H1 (cell line): ENCODE results near the gene HDAC9. TPM values are rescaled to one million over a fixed set of nuclear protein-coding genes. Genes with fewer than 3 reads are reported as not detected.

Experiments used
- CTCF ChIA-PET: fragments of 300-600 bp; sonication (Branson Sonifier 250); formaldehyde crosslinking; loops from one replicate; lab custom pipeline; 2021; ENCODE audit not compliant: partially characterized antibody; lab: Charles Lee
- POLR2A ChIA-PET: fragments of 300-600 bp; sonication (Branson Sonifier 250); formaldehyde crosslinking; loops from one replicate; lab custom pipeline; 2021; ENCODE audit warnings: inconsistent platforms; ENCODE audit not compliant: partially characterized antibody; lab: Charles Lee
- DNase-seq, 2 experiments: peaks; one replicate each; pipeline versions ENCODE4 v3.0.0 to v3.0.0-alpha.2; 2010 to 2022; ENCODE audit warnings: low spot score in 2 of 2, low read depth in 1 of 2, mixed read lengths in 1 of 2
- FAIRE-seq: peaks from 2 replicates; lab custom pipeline; 2011; peaks lifted over from hg19 to GRCh38; lab: Jason Lieb, UNC
- H2AFZ ChIP-seq: 2 replicates; pipeline ENCODE4 v1.8.1; 2012; ENCODE audit warnings: low read length, inconsistent platforms
- H2AK5ac ChIP-seq: 2 replicates; pipeline ENCODE4 v1.6.1; 2013; ENCODE audit warnings: low read depth, low read length
- H2BK120ac ChIP-seq: replicated peaks from 2 replicates; pipeline ENCODE3; 2013; ENCODE audit warnings: low read depth, low read length, inconsistent platforms
- H2BK12ac ChIP-seq: 2 replicates; pipeline ENCODE4 v1.6.1; 2013; ENCODE audit warnings: low read depth, low read length
- H2BK15ac ChIP-seq: 2 replicates; pipeline ENCODE4 v1.6.1; 2013; ENCODE audit warnings: low read length
- H2BK20ac ChIP-seq: 2 replicates; pipeline ENCODE4 v1.6.1; 2013; ENCODE audit warnings: low read length
- H2BK5ac ChIP-seq: 2 replicates; pipeline ENCODE4 v1.6.1; 2013; ENCODE audit warnings: low read depth, low read length
- H3K14ac ChIP-seq: 2 replicates; pipeline ENCODE4 v1.6.1; 2013; ENCODE audit warnings: inconsistent platforms; ENCODE audit not compliant: insufficient read length
- H3K18ac ChIP-seq: 2 replicates; pipeline ENCODE4 v1.6.1; 2013; ENCODE audit warnings: low read length; ENCODE audit errors: extremely low read depth
- H3K23ac ChIP-seq: 2 replicates; pipeline ENCODE4 v1.6.1; 2013; ENCODE audit warnings: inconsistent platforms; ENCODE audit not compliant: insufficient read length
- H3K23me2 ChIP-seq: 2 replicates; pipeline ENCODE4 v1.6.1; 2013; ENCODE audit warnings: low read depth, low read length
- H3K27ac ChIP-seq: 2 replicates; pipeline ENCODE4 v1.6.1; 2011; ENCODE audit warnings: low read depth, low read length, inconsistent platforms
- H3K27me3 ChIP-seq, 4 experiments: replicated peaks in 1 of 4; 1 replicate in 1 of 4; 2 replicates in 3 of 4; pipeline versions ENCODE4 v1.6.1 to v1.8.1; 2011 to 2013; ENCODE audit warnings: low read length in 3 of 4, mild to moderate bottlenecking in 3 of 4, inconsistent platforms in 2 of 4, mixed read lengths in 2 of 4, moderate library complexity in 1 of 4; ENCODE audit not compliant: control insufficient read depth in 3 of 4, insufficient read depth in 3 of 4; ENCODE audit errors: extremely low read depth in 1 of 4
- H3K36me3 ChIP-seq, 4 experiments: 2 replicates each; pipeline versions ENCODE4 v1.6.1 to v1.8.1; 2011 to 2013; ENCODE audit warnings: mild to moderate bottlenecking in 4 of 4, low read length in 3 of 4, moderate library complexity in 2 of 4, control low read depth in 1 of 4, inconsistent platforms in 1 of 4; ENCODE audit not compliant: insufficient read depth in 4 of 4, control insufficient read depth in 2 of 4
- H3K4ac ChIP-seq: replicated peaks from 2 replicates; pipeline ENCODE3; 2013; ENCODE audit warnings: low read length, low read depth, mixed read lengths, inconsistent platforms; ENCODE audit not compliant: insufficient read length
- H3K4me1 ChIP-seq, 4 experiments: replicated peaks in 1 of 4; 1 replicate in 1 of 4; 2 replicates in 3 of 4; pipeline versions ENCODE4 v1.6.1 to v1.8.1; 2011 to 2013; ENCODE audit warnings: low read length in 3 of 4, inconsistent platforms in 2 of 4, mixed read lengths in 1 of 4; ENCODE audit not compliant: insufficient read depth in 4 of 4, control insufficient read depth in 3 of 4
- H3K4me2 ChIP-seq, 2 experiments: 2 replicates each; pipeline versions ENCODE4 v1.6.1 to v1.8.1; 2011 to 2013; ENCODE audit warnings: low read depth in 2 of 2, low read length in 2 of 2, control low read depth in 1 of 2, inconsistent platforms in 1 of 2, mild to moderate bottlenecking in 1 of 2; ENCODE audit not compliant: insufficient read depth in 1 of 2
- H3K4me3 ChIP-seq, 4 experiments: fragments of 200-600, 300-600 bp in 1 of 4; sonication (generic), shearing (Covaris generic), sonication (Bioruptor Twin) in 1 of 4; 2 replicates each; pipeline versions ENCODE4 v1.5.1 to v1.8.1; 2011 to 2016; ENCODE audit warnings: low read length in 4 of 4, low read depth in 3 of 4, control low read depth in 2 of 4, inconsistent platforms in 2 of 4, mild to moderate bottlenecking in 2 of 4, mixed read lengths in 1 of 4, moderate library complexity in 1 of 4; ENCODE audit not compliant: insufficient read depth in 2 of 4; ENCODE audit errors: extremely low read depth in 1 of 4
- H3K56ac ChIP-seq: replicated peaks from 2 replicates; pipeline ENCODE3; 2013; ENCODE audit warnings: low read depth, mild to moderate bottlenecking, mixed read lengths, low read length, inconsistent platforms; ENCODE audit not compliant: insufficient read length
- H3K79me1 ChIP-seq: 2 replicates; pipeline ENCODE4 v1.6.1; 2013; ENCODE audit warnings: low read depth, low read length, control low read depth
- H3K79me2 ChIP-seq, 2 experiments: 2 replicates each; pipeline versions ENCODE4 v1.6.1 to v1.8.1; 2012 to 2013; ENCODE audit warnings: low read length in 2 of 2, mild to moderate bottlenecking in 2 of 2, inconsistent platforms in 1 of 2; ENCODE audit not compliant: insufficient read depth in 2 of 2, control insufficient read depth in 1 of 2
- H3K9ac ChIP-seq, 4 experiments: replicated peaks in 1 of 4; 1 replicate in 1 of 4; 2 replicates in 3 of 4; pipeline versions ENCODE4 v1.6.1 to v1.8.1; 2011 to 2013; ENCODE audit warnings: low read depth in 3 of 4, low read length in 3 of 4, control low read depth in 2 of 4, mild to moderate bottlenecking in 2 of 4, moderate library complexity in 2 of 4, inconsistent platforms in 1 of 4; ENCODE audit errors: extremely low read depth in 1 of 4
- H3K9me3 ChIP-seq, 2 experiments: 2 replicates each; pipeline versions ENCODE4 v1.6.1 to v1.8.1; 2012 to 2013; ENCODE audit warnings: mild to moderate bottlenecking in 2 of 2, moderate library complexity in 2 of 2, control low read depth in 1 of 2, inconsistent platforms in 1 of 2, low read depth in 1 of 2, low read length in 1 of 2, mixed read lengths in 1 of 2; ENCODE audit not compliant: insufficient read depth in 2 of 2
- H4K20me1 ChIP-seq, 2 experiments: replicated peaks in 1 of 2; 2 replicates each; pipeline versions ENCODE3 to v1.8.1; 2011 to 2013; ENCODE audit warnings: inconsistent platforms in 2 of 2, low read length in 2 of 2, mild to moderate bottlenecking in 1 of 2; ENCODE audit not compliant: insufficient read depth in 2 of 2, control insufficient read depth in 1 of 2
- H4K5ac ChIP-seq: 2 replicates; pipeline ENCODE4 v1.6.1; 2013; ENCODE audit warnings: low read length, low read depth, mixed read lengths, inconsistent platforms; ENCODE audit not compliant: insufficient read length
- H4K8ac ChIP-seq: 2 replicates; pipeline ENCODE4 v1.8.0; 2013; ENCODE audit warnings: mild to moderate bottlenecking, moderate library complexity, low read length, inconsistent platforms; ENCODE audit not compliant: insufficient read depth; ENCODE audit errors: extremely low read depth
- H4K91ac ChIP-seq: replicated peaks from 2 replicates; pipeline ENCODE3; 2013; ENCODE audit warnings: low read length, mixed read lengths, inconsistent platforms; ENCODE audit not compliant: insufficient read length
- E2F6 ChIP-seq: IDR thresholded peaks from 2 replicates; pipeline ENCODE4 v1.6.1; 2012; ENCODE audit warnings: inconsistent platforms
- EP300 ChIP-seq, 2 experiments: IDR thresholded peaks; 1 replicate in 1 of 2; 2 replicates in 1 of 2; pipeline ENCODE4 v1.6.1; 2011 to 2012; ENCODE audit warnings: low read depth in 2 of 2, low read length in 2 of 2, mild to moderate bottlenecking in 2 of 2, borderline replicate concordance in 1 of 2, inconsistent platforms in 1 of 2, moderate library complexity in 1 of 2
- HDAC6 ChIP-seq: IDR thresholded peaks from one replicate; pipeline ENCODE4 v1.7.1; 2012; ENCODE audit warnings: low read depth, mild to moderate bottlenecking, inconsistent platforms, low read length, moderate library complexity
- POLR2AphosphoS5 ChIP-seq: IDR thresholded peaks from 2 replicates; pipeline ENCODE4 v1.6.1; 2011; ENCODE audit warnings: low read depth, low read length
- RNF2 ChIP-seq: fragments of 200-900, 300-1000 bp; sonication (generic); IDR thresholded peaks from 2 replicates; pipeline ENCODE4 v1.7.1; 2016; ENCODE audit warnings: borderline replicate concordance, low read depth, mild to moderate bottlenecking, antibody characterized with exemption, low read length; ENCODE audit not compliant: poor library complexity, severe bottlenecking; ENCODE audit errors: missing control alignments
- SAP30 ChIP-seq: fragments of 300-600 bp; sonication (generic); IDR thresholded peaks from 2 replicates; pipeline ENCODE4 v1.7.1; 2012; ENCODE audit warnings: low read length, moderate library complexity, mild to moderate bottlenecking, inconsistent platforms; ENCODE audit not compliant: insufficient read depth, insufficient replicate concordance
- SIN3A ChIP-seq, 2 experiments: IDR thresholded peaks in 1 of 2; conservative IDR thresholded peaks in 1 of 2; 2 replicates each; pipeline ENCODE4 v1.6.1; 2011 to 2012; ENCODE audit warnings: low read length in 2 of 2, improper control_type of control experiment in 1 of 2, low read depth in 1 of 2, mild to moderate bottlenecking in 1 of 2
- WGBS, 2 experiments: shearing (Covaris generic) in 1 of 2; methylation state at CpG; one replicate each; pipeline versions ENCODE4 v1.1.6 to v1.1.7; 2013 to 2015; ENCODE audit warnings: low lambda C conversion rate in 2 of 2, mixed read lengths in 2 of 2, inconsistent platforms in 1 of 2, low coverage in 1 of 2, missing lambda C conversion rate in 1 of 2; ENCODE audit not compliant: insufficient replicate concordance in 2 of 2, insufficient coverage in 1 of 2, insufficient read length in 1 of 2; ENCODE audit errors: extremely low coverage in 1 of 2, missing lambda C conversion rate in 1 of 2; 5-methylcytosine and 5-hydroxymethylcytosine counted together
- polyA plus RNA-seq, 7 experiments: library from polyadenylated mRNA; depleted of rRNA in 3 of 7; stranded (reverse) in 5 of 7; unstranded in 2 of 7; fragments of >200 nt in 5 of 7; fragments of 200-250 nt in 2 of 7; gene quantifications; 1 replicate in 5 of 7; 2 replicates in 1 of 7; 4 replicates in 1 of 7; pipeline versions ENCODE4 v1.2.1 to v1.2.3, GENCODE V29; 2011 to 2013; ENCODE audit warnings: missing spikeins in 2 of 7, mixed read lengths in 2 of 7
- total RNA-seq: library from RNA; stranded (reverse); fragmentation: NEBNext Ultra II Directional; extraction: Animal tissue kit (Norgen Biotek cat#: 25700); gene quantifications from 2 replicates; pipeline ENCODE4 v1.2.1, GENCODE V29; 2021

HDAC9 gene
- total and polyA plus RNA-seq, 2 of the 8 experiments (the other 6 are each of a cell fraction or from before 2014, with no cell fraction given): 9.5 to 13.1 TPM

GRCh38 chr7:18941207-18941606 lies 445.7 kb downstream of the HDAC9 start:
- no peak overlapping the region for H3K9ac ChIP-seq
- no peaks in the 10 kb centered on the region for H3K27me3 ChIP-seq
- H2BK12ac ChIP-seq: no peak overlapping the region
- no peak overlapping the region for H4K8ac ChIP-seq
- H2AFZ ChIP-seq: no peak overlapping the region
- H2AK5ac ChIP-seq: no peak overlapping the region
- H3K36me3 ChIP-seq: no peaks in the 10 kb centered on the region
- H3K9me3 ChIP-seq: no peaks in the 10 kb centered on the region
- no peaks in the 10 kb centered on the region for H4K20me1 ChIP-seq
- no peaks in the 10 kb centered on the region for H3K79me1 ChIP-seq
- H3K23ac ChIP-seq: no peak overlapping the region
- H2BK15ac ChIP-seq: no peak overlapping the region
- FAIRE-seq: peak; percentile 48
- no peak overlapping the region for H4K5ac ChIP-seq
- no peak overlapping the region for H2BK120ac ChIP-seq
- POLR2A ChIA-PET: no interaction called here
- no peaks in the 10 kb centered on the region for H3K23me2 ChIP-seq
- H3K56ac ChIP-seq: no peak overlapping the region
- H3K4ac ChIP-seq: no peak overlapping the region
- H3K27ac ChIP-seq: no peak overlapping the region
- H3K4me3 ChIP-seq: peak overlapping the region in 1 of 4 experiments; percentile 13; a peak in 1 of 8 replicates
- TF ChIP-seq HDAC6: no peak
- TF ChIP-seq SIN3A (conservative IDR thresholded peaks at IDR 0.05 in 1 of 2, IDR thresholded peaks at IDR 0.05 in 1 of 2; ENCODE audit: low read depth in 1 of 2, low read length in 2 of 2): no peak
- no peak for TF ChIP-seq SAP30
- TF ChIP-seq E2F6: no peak
- no peak for TF ChIP-seq RNF2
- no peak for TF ChIP-seq EP300 (IDR thresholded peaks at IDR 0.05; ENCODE audit: borderline replicate concordance in 1 of 2, low read depth in 2 of 2, low read length in 2 of 2)
- TF ChIP-seq POLR2AphosphoS5: no peak
- TF ChIP-seq, all 59 proteins: peak for 0
- Histone ChIP-seq H3K4me2 (peak overlapping the region; percentile 45 to 55; a peak in 2 of 4 replicates), H3K4me1 (peaks cover 0 to 9% (median 4%) of the 10 kb centered on the region in 4 experiments; a peak in 3 of 7 replicates), H2BK20ac (no peak overlapping the region), H3K14ac (no peak overlapping the region), H3K18ac (no peak overlapping the region), H3K79me2 (no peaks in the 10 kb centered on the region), H4K91ac (no peak overlapping the region), H2BK5ac (no peak overlapping the region)
- CTCF ChIA-PET: interaction anchor here (1.3 kb wide), 1 partner anchor 36 kb away, joined by 3 read pairs; no protein-coding TSS in a partner anchor
- 55% methylated on average over 2 of the region's 2 CpGs; no CpG with 5 or more reads in 1 of the 2 experiments for WGBS, 2 experiments
- no peak for DNase-seq
